ENCODE data around the gene CNOT4.

- TF ChIP-seq YY1 (IDR thresholded peaks at IDR 0.05; ENCODE audit: low read depth, low read length) = no peak
- TF ChIP-seq EZH2 (IDR thresholded peaks at IDR 0.05; ENCODE audit: low read depth, low read length, severe bottlenecking) = no peak
- no peak for TF ChIP-seq JUND (IDR thresholded peaks at IDR 0.05; ENCODE audit: low read length)
- no peak for TF ChIP-seq CTCF (IDR thresholded peaks at IDR 0.05; ENCODE audit: control extremely low read depth in 1 of 3, insufficient read depth in 1 of 3, low read depth in 1 of 3, low read length in 3 of 3)
- no peak for TF ChIP-seq RAD21 (IDR thresholded peaks at IDR 0.05 in 1 of 2, conservative IDR thresholded peaks at IDR 0.05 in 1 of 2; ENCODE audit: low read depth in 2 of 2, low read length in 2 of 2)
- TF ChIP-seq EGR1 (IDR thresholded peaks at IDR 0.05; ENCODE audit: borderline replicate concordance, low read depth, low read length) = no peak
- no peak for TF ChIP-seq TAF1 (IDR thresholded peaks at IDR 0.05; ENCODE audit: low read depth, low read length)
- TF ChIP-seq POLR2AphosphoS5 (IDR thresholded peaks at IDR 0.05; ENCODE audit: low read depth, low read length) = no peak
- no peak for TF ChIP-seq POLR2A (IDR thresholded peaks at IDR 0.05; ENCODE audit: control extremely low read depth in 1 of 2, low read depth in 2 of 2, low read length in 2 of 2)
- TF ChIP-seq HDAC2 (IDR thresholded peaks at IDR 0.05; ENCODE audit: borderline replicate concordance in 1 of 2, low read depth in 2 of 2, low read length in 2 of 2) = no peak
- no peak for TF ChIP-seq CBX8 (IDR thresholded peaks at IDR 0.05; ENCODE audit: borderline replicate concordance, low read depth, low read length)
- no peak for TF ChIP-seq MAX (IDR thresholded peaks at IDR 0.05)
- TF ChIP-seq BRCA1 (IDR thresholded peaks at IDR 0.05; ENCODE audit: low read depth, low read length) = no peak
- no peak for TF ChIP-seq RXRA (IDR thresholded peaks at IDR 0.05; ENCODE audit: insufficient read depth, low read depth, low read length)
Observed at GRCh38 chr7:135550196-135550595, 40.3 kb upstream of the CNOT4 start.
